Keratinocyte (primary cell): ENCODE data around the gene NMT1. TPM values are rescaled to one million over a fixed set of nuclear protein-coding genes. Genes with fewer than 3 reads are reported as not detected.

Experiments used
- DNase-seq: peaks from one replicate; pipeline ENCODE4 v3.0.0-alpha.2; 2011; ENCODE audit warnings: low read depth, missing footprints, low spot score
- FAIRE-seq: peaks from 2 replicates; lab custom pipeline; 2011; peaks lifted over from hg19 to GRCh38; lab: Jason Lieb, UNC
- H2AFZ ChIP-seq: 2 replicates; pipeline ENCODE4 v1.6.0; 2012; ENCODE audit warnings: low read length, control low read depth, inconsistent platforms; ENCODE audit not compliant: control insufficient read depth
- H3K27ac ChIP-seq: 2 replicates; pipeline ENCODE4 v1.5.1; 2011; ENCODE audit warnings: low read length; ENCODE audit not compliant: control insufficient read depth, insufficient read depth
- H3K27me3 ChIP-seq: 3 replicates; pipeline ENCODE4 v1.6.0; 2011; ENCODE audit warnings: low read length; ENCODE audit not compliant: control insufficient read depth, insufficient read depth; ENCODE audit errors: extremely low read depth
- H3K36me3 ChIP-seq, 2 experiments: 2 replicates in 1 of 2; 3 replicates in 1 of 2; pipeline ENCODE4 v1.5.1; 2011; ENCODE audit warnings: low read length in 2 of 2, mild to moderate bottlenecking in 1 of 2; ENCODE audit not compliant: control insufficient read depth in 2 of 2, insufficient read depth in 2 of 2; ENCODE audit errors: extremely low read depth in 1 of 2
- H3K4me1 ChIP-seq: 3 replicates; pipeline ENCODE4 v1.5.1; 2011; ENCODE audit warnings: low read length; ENCODE audit not compliant: control insufficient read depth, insufficient read depth; ENCODE audit errors: extremely low read depth
- H3K4me2 ChIP-seq: 3 replicates; pipeline ENCODE4 v1.6.0; 2011; ENCODE audit warnings: low read depth, low read length; ENCODE audit not compliant: control insufficient read depth, insufficient read depth; ENCODE audit errors: extremely low read depth
- H3K4me3 ChIP-seq, 3 experiments: fragments of 200-600 bp in 1 of 3; sonication (generic) in 1 of 3; 2 replicates in 2 of 3; 3 replicates in 1 of 3; pipeline ENCODE4 v1.5.1; 2011 to 2016; ENCODE audit warnings: low read length in 3 of 3, mild to moderate bottlenecking in 3 of 3, control low read depth in 2 of 3, inconsistent platforms in 1 of 3, low read depth in 1 of 3, mixed read lengths in 1 of 3, mixed run types in 1 of 3, moderate library complexity in 1 of 3; ENCODE audit not compliant: control insufficient read depth in 2 of 3, insufficient read depth in 2 of 3; ENCODE audit errors: extremely low read depth in 1 of 3
- H3K79me2 ChIP-seq: 2 replicates; pipeline ENCODE4 v1.6.0; 2012; ENCODE audit warnings: low read length; ENCODE audit not compliant: control insufficient read depth, insufficient read depth
- H3K9ac ChIP-seq: 3 replicates; pipeline ENCODE4 v1.6.0; 2011; ENCODE audit warnings: low read length; ENCODE audit not compliant: control insufficient read depth, insufficient read depth; ENCODE audit errors: extremely low read depth
- H3K9me1 ChIP-seq: 3 replicates; pipeline ENCODE4 v1.6.0; 2011; ENCODE audit warnings: low read length; ENCODE audit not compliant: control insufficient read depth, insufficient read depth; ENCODE audit errors: extremely low read depth
- H3K9me3 ChIP-seq: 2 replicates; pipeline ENCODE4 v1.5.1; 2012; ENCODE audit warnings: low read depth, low read length; ENCODE audit not compliant: control insufficient read depth
- H4K20me1 ChIP-seq: 3 replicates; pipeline ENCODE4 v1.6.0; 2011; ENCODE audit warnings: low read length; ENCODE audit not compliant: control insufficient read depth, insufficient read depth; ENCODE audit errors: extremely low read depth
- EZH2 ChIP-seq: IDR thresholded peaks from one replicate; pipeline ENCODE4 v1.6.1; 2012; ENCODE audit warnings: inconsistent platforms, mild to moderate bottlenecking, low read length, moderate library complexity
- dilution Hi-C: fragments of 300-500 bp; cut with MboI; formaldehyde crosslinking; loops from one replicate; pipeline ENCODE4 v1.7.0; 2020; ENCODE audit warnings: low sequenced_read_pairs; ENCODE audit not compliant: extremely low pct_ligation_motif_present
- polyA plus RNA-seq, 5 experiments: library from polyadenylated mRNA; depleted of rRNA in 3 of 5; stranded (reverse) in 3 of 5; stranded (forward) in 1 of 5; unstranded in 1 of 5; fragments of >200 nt; gene quantifications; 1 replicate in 1 of 5; 2 replicates in 3 of 5; 3 replicates in 1 of 5; pipeline versions ENCODE4 v1.2.1 to v1.2.3, GENCODE V29; 2011 to 2012; ENCODE audit warnings: missing spikeins in 2 of 5, low read depth in 1 of 5, low replicate concordance in 1 of 5
- TF ChIP-seq, protein P1 (sequence below), 3 experiments: IDR thresholded peaks in 1 of 3; conservative IDR thresholded peaks in 1 of 3; optimal IDR thresholded peaks in 1 of 3; 2 replicates in 2 of 3; 3 replicates in 1 of 3; pipeline versions ENCODE3 to v1.5.1; 2011; ENCODE audit warnings: low read length in 3 of 3, mild to moderate bottlenecking in 3 of 3, moderate library complexity in 2 of 3, control low read depth in 1 of 3, inconsistent platforms in 1 of 3; ENCODE audit not compliant: insufficient read depth in 2 of 3; ENCODE audit errors: extremely low read depth in 1 of 3

The NMT1 gene
- polyA plus RNA-seq, 1 donor (not counting 4 experiments of a cell fraction or from before 2014, with no cell fraction given): 101 TPM

DNA sequence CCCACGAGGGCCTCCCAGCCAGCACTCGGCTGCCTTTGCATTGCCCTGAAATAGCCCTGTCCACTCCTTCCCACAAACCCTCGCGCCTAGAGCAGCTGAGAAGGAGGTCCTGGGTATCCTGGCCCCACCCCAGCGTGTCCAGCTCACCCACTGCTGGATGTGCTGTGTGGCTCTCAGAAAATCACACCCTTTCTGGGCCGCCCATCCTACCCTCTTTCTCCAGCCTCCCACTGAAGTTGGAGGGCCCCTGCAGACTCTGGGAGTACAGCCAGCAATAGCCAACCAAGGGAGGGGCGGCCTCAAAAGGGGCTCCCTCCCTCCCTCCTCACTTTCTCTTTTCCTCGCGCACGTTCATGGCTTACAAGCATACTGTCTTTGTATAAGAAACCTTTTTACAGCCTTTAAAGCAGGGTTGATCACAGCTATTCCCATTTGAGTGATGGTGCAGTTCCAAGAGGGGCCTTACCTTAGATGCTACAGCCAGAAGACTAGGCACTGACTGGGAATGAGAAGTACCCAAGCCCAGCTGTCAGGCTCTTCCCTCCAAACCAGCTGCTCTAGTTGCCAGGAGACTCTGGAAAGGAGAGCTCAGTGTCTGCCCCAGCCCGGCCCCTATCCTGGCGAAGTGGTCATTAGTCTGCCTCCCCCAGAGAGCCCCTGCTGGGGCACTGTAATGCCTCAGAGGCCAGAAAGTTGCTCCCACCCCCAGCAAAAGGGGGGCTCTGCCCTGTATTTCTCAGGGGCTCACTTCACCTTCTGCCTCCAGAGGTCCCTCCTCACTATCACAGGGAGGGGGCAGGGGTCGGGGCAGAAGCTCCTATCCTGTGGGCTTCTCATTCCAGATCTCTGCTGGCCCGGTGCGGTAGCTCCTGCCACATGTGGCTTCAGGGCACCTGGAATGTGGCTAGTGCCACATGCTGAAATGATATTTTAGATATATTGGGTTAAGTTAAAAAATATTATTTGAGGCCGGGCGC, 47.8 kb upstream of the NMT1 start:
- DNase-seq: no peak
- no peaks in the 10 kb centered on the region for H3K79me2 ChIP-seq
- no peak for FAIRE-seq
- peaks cover under 1% of the 10 kb centered on the region for H3K4me1 ChIP-seq
- no peak overlapping the region for H3K27ac ChIP-seq
- no peaks in the 10 kb centered on the region for H4K20me1 ChIP-seq
- H3K36me3 ChIP-seq: no peaks in the 10 kb centered on the region
- peaks cover 1% of the 10 kb centered on the region for H3K27me3 ChIP-seq
- TF ChIP-seq, protein P1, sequence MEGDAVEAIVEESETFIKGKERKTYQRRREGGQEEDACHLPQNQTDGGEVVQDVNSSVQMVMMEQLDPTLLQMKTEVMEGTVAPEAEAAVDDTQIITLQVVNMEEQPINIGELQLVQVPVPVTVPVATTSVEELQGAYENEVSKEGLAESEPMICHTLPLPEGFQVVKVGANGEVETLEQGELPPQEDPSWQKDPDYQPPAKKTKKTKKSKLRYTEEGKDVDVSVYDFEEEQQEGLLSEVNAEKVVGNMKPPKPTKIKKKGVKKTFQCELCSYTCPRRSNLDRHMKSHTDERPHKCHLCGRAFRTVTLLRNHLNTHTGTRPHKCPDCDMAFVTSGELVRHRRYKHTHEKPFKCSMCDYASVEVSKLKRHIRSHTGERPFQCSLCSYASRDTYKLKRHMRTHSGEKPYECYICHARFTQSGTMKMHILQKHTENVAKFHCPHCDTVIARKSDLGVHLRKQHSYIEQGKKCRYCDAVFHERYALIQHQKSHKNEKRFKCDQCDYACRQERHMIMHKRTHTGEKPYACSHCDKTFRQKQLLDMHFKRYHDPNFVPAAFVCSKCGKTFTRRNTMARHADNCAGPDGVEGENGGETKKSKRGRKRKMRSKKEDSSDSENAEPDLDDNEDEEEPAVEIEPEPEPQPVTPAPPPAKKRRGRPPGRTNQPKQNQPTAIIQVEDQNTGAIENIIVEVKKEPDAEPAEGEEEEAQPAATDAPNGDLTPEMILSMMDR (optimal IDR thresholded peaks at IDR 0.05 in 1 of 3, IDR thresholded peaks at IDR 0.05 in 1 of 3, conservative IDR thresholded peaks at IDR 0.05 in 1 of 3; ENCODE audit: extremely low read depth in 1 of 3, insufficient read depth in 2 of 3, low read length in 3 of 3): no peak
- no peak for TF ChIP-seq EZH2
- no peak overlapping the region for H3K9ac ChIP-seq
- H3K4me2 ChIP-seq: no peak overlapping the region
- H3K9me3 ChIP-seq: no peaks in the 10 kb centered on the region
- dilution Hi-C loops: loop anchor here (25.0 kb wide), 1 partner anchor 101 kb away; the partner anchor contains the start of gene GFAP
- no peak overlapping the region for H2AFZ ChIP-seq
- no peaks in the 10 kb centered on the region for H3K9me1 ChIP-seq
- no peak overlapping the region for H3K4me3 ChIP-seq

DNA sequence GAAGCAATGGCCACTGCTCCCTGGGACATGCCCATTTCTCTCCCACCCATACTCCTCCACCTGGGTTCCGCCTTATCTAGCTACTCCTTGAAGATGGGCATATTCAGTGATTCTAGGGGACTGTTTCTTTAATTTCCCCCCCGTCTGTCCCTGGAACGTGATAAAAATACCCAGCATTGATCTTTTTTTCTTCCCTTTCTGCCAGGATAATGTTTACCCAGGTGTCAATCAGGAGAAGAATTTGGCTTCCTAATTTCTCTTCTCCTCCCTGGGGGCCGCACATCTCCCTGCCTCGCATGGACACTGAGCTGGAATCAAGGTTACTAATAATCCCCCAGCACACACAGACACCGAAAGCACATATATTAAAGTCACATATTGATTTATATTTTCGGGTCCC, 44.9 kb upstream of the NMT1 start:
- no peaks in the 10 kb centered on the region for H4K20me1 ChIP-seq
- H3K4me3 ChIP-seq: no peak overlapping the region
- no peak overlapping the region for H3K27ac ChIP-seq
- no peaks in the 10 kb centered on the region for H3K27me3 ChIP-seq
- no peak for DNase-seq
- H3K79me2 ChIP-seq: no peaks in the 10 kb centered on the region
- H2AFZ ChIP-seq: no peak overlapping the region
- no peak overlapping the region for H3K9ac ChIP-seq
- dilution Hi-C loops: loop anchor here (25.0 kb wide), 1 partner anchor 104 kb away; the partner anchor contains the start of gene GFAP
- FAIRE-seq: no peak
- no peaks in the 10 kb centered on the region for H3K9me3 ChIP-seq
- H3K4me1 ChIP-seq: peaks cover 9% of the 10 kb centered on the region
- H3K4me2 ChIP-seq: no peak overlapping the region
- H3K36me3 ChIP-seq: no peaks in the 10 kb centered on the region
- TF ChIP-seq EZH2: no peak
- TF ChIP-seq, protein P1 (optimal IDR thresholded peaks at IDR 0.05 in 1 of 3, IDR thresholded peaks at IDR 0.05 in 1 of 3, conservative IDR thresholded peaks at IDR 0.05 in 1 of 3; ENCODE audit: extremely low read depth in 1 of 3, insufficient read depth in 2 of 3, low read length in 3 of 3): no peak
- H3K9me1 ChIP-seq: no peaks in the 10 kb centered on the region
